GM12878 (cell line): ENCODE data around the gene ZNF248.

Experiments
- CEBPB ChIP-seq, 2 experiments: fragments of 150-350 bp in 1 of 2; IDR thresholded peaks; 2 replicates each; pipeline ENCODE4 v1.6.1; 2012 to 2014; ENCODE audit warnings: low read depth in 2 of 2, low read length in 2 of 2, borderline replicate concordance in 1 of 2, inconsistent platforms in 1 of 2
- CREB1 ChIP-seq: IDR thresholded peaks from 2 replicates; pipeline ENCODE4 v1.6.1; 2012; ENCODE audit warnings: low read depth, mild to moderate bottlenecking, inconsistent platforms
- CTCF ChIP-seq, 3 experiments: IDR thresholded peaks in 2 of 3; conservative IDR thresholded peaks in 1 of 3; 2 replicates each; pipeline ENCODE4 v1.5.1; 2011; ENCODE audit warnings: low read depth in 3 of 3, low read length in 3 of 3, mild to moderate bottlenecking in 3 of 3, control low read depth in 2 of 3, moderate library complexity in 2 of 3, inconsistent platforms in 1 of 3, mixed read lengths in 1 of 3; ENCODE audit not compliant: control insufficient read depth in 2 of 3, insufficient read depth in 1 of 3; ENCODE audit errors: extremely low read depth in 1 of 3
- MXI1 ChIP-seq: fragments of 150-350 bp; IDR thresholded peaks from 2 replicates; pipeline ENCODE4 v1.6.1; 2011; ENCODE audit warnings: low read depth, mild to moderate bottlenecking, inconsistent platforms, low read length, improper control_type of control experiment
- POLR2A ChIP-seq: IDR thresholded peaks from 2 replicates; pipeline ENCODE4 v1.6.1; 2011; ENCODE audit warnings: low read depth, mild to moderate bottlenecking, low read length
- SUZ12 ChIP-seq: fragments of 200-600 bp; sonication (generic); IDR thresholded peaks from one replicate; pipeline ENCODE4 v1.6.1; 2018; ENCODE audit warnings: antibody characterized with exemption, mild to moderate bottlenecking; ENCODE audit not compliant: unreplicated experiment

DNA sequence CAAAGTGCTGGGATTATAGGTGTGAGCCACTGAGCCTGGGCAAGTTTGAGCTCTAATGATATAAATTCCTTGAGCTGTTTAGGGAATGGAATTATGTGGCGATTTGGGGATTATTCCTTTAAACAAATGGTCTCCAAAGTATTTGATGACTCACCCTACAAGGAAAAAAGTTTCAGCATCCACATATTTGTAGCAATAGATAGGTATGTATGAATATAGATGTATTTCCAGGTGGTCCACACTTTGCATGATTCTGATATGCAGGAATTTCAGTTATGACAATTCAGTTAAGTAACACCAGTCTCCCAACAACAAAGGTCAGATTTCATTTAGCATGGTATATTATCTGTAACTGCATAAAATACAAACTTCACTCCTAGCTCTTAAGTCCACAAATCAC, 92.2 kb downstream of the ZNF248 start:
- TF ChIP-seq SUZ12 (no peak), CTCF (IDR thresholded peaks at IDR 0.05 in 2 of 3, conservative IDR thresholded peaks at IDR 0.05 in 1 of 3; ENCODE audit: control insufficient read depth in 2 of 3, extremely low read depth in 1 of 3, insufficient read depth in 1 of 3, low read depth in 3 of 3, low read length in 3 of 3) (no peak), POLR2A (no peak), MXI1 (no peak), CEBPB (IDR thresholded peaks at IDR 0.05; ENCODE audit: borderline replicate concordance in 1 of 2, low read depth in 2 of 2, low read length in 2 of 2) (no peak), CREB1 (no peak)
